HG03139 (cell line): ENCODE results near the gene CYP21A2.

Experiments used
- ATAC-seq: cut with Tn5 transposase; IDR thresholded peaks from one replicate; pipeline ENCODE4 v1.9.1; 2021; ENCODE audit not compliant: unreplicated experiment

CYP21A2 gene

GRCh38 chr6:32081168-32081990 lies 43.2 kb downstream of the CYP21A2 start:
- no peak for ATAC-seq

GRCh38 chr6:32082478-32082877 lies 44.3 kb downstream of the CYP21A2 start:
- no peak for ATAC-seq

- no peak for ATAC-seq
Observed at GRCh38 chr6:32082935-32083334, 44.7 kb downstream of the CYP21A2 start.

- no peak for ATAC-seq
Observed at GRCh38 chr6:32083812-32084768, 45.9 kb downstream of the CYP21A2 start.

GRCh38 chr6:32084780-32085179 lies 46.6 kb downstream of the CYP21A2 start:
- ATAC-seq = no peak

GRCh38 chr6:32085759-32086459 lies 47.7 kb downstream of the CYP21A2 start:
- ATAC-seq = no peak

- no peak for ATAC-seq
Observed at GRCh38 chr6:32086661-32087573, 48.7 kb downstream of the CYP21A2 start.

GRCh38 chr6:32087574-32088486 lies 49.6 kb downstream of the CYP21A2 start:
- no peak for ATAC-seq

- ATAC-seq = no peak
Observed at GRCh38 chr6:32088487-32089049, 50.4 kb downstream of the CYP21A2 start.

GRCh38 chr6:32089082-32089828 lies 51.0 kb downstream of the CYP21A2 start:
- ATAC-seq = no peak
